ENCODE results near the gene AMOTL1. TPM values are rescaled to one million over a fixed set of nuclear protein-coding genes. Genes with fewer than 3 reads are reported as not detected.

The AMOTL1 gene
- polyA plus RNA-seq, 1 donor, result 51.7 TPM

- DNase-seq (ENCODE audit: low read depth), result no peak
Observed at GRCh38 chr11:94742665-94743064, 25.5 kb upstream of the AMOTL1 start.

- no peak for DNase-seq (ENCODE audit: low read depth)
Observed at GRCh38 chr11:94746721-94747120, 21.4 kb upstream of the AMOTL1 start.

GRCh38 chr11:94747146-94747545, 21.0 kb upstream of the AMOTL1 start:
- DNase-seq (ENCODE audit: low read depth), result no peak

- no peak for DNase-seq (ENCODE audit: low read depth)
Observed at GRCh38 chr11:94747601-94748041, 20.5 kb upstream of the AMOTL1 start.

- DNase-seq (ENCODE audit: low read depth), result no peak
Observed at GRCh38 chr11:94749369-94749768, 18.8 kb upstream of the AMOTL1 start.

- no peak for DNase-seq (ENCODE audit: low read depth)
Observed at GRCh38 chr11:94750319-94751217, 17.6 kb upstream of the AMOTL1 start.

- no peak for DNase-seq (ENCODE audit: low read depth)
Observed at GRCh38 chr11:94751218-94751609, 16.9 kb upstream of the AMOTL1 start.

GRCh38 chr11:94751786-94752185, 16.4 kb upstream of the AMOTL1 start:
- no peak for DNase-seq (ENCODE audit: low read depth)

GRCh38 chr11:94753630-94754029, 14.5 kb upstream of the AMOTL1 start:
- no peak for DNase-seq (ENCODE audit: low read depth)

- no peak for DNase-seq (ENCODE audit: low read depth)
Observed at GRCh38 chr11:94754335-94754734, 13.8 kb upstream of the AMOTL1 start.

GRCh38 chr11:94754819-94755218, 13.3 kb upstream of the AMOTL1 start:
- no peak for DNase-seq (ENCODE audit: low read depth)

GRCh38 chr11:94755494-94755893, 12.7 kb upstream of the AMOTL1 start:
- no peak for DNase-seq (ENCODE audit: low read depth)

GRCh38 chr11:94757037-94757735, 11.0 kb upstream of the AMOTL1 start:
- DNase-seq (ENCODE audit: low read depth), result no peak

GRCh38 chr11:94758666-94759065, 9.5 kb upstream of the AMOTL1 start:
- no peak for DNase-seq (ENCODE audit: low read depth)

GRCh38 chr11:94759522-94759921, 8.6 kb upstream of the AMOTL1 start:
- no peak for DNase-seq (ENCODE audit: low read depth)

- DNase-seq (ENCODE audit: low read depth), result no peak
Observed at GRCh38 chr11:94760296-94760695, 7.9 kb upstream of the AMOTL1 start.

GRCh38 chr11:94762208-94762607, 5.9 kb upstream of the AMOTL1 start:
- DNase-seq (ENCODE audit: low read depth), result no peak

- DNase-seq (ENCODE audit: low read depth), result no peak
Observed at GRCh38 chr11:94762995-94763394, 5.2 kb upstream of the AMOTL1 start.

- no peak for DNase-seq (ENCODE audit: low read depth)
Observed at GRCh38 chr11:94766713-94767206, 1.4 kb upstream of the AMOTL1 start.

GRCh38 chr11:94767291-94767690, 865 bp upstream of the AMOTL1 start:
- DNase-seq (ENCODE audit: low read depth), result no peak

GRCh38 chr11:94768602-94769541, 716 bp downstream of the AMOTL1 start:
- DNase-seq (ENCODE audit: low read depth), result no peak

- DNase-seq (ENCODE audit: low read depth), result no peak
Observed at GRCh38 chr11:94769880-94770279, 1.7 kb downstream of the AMOTL1 start.

Measured in forelimb muscle (tissue), 1 donor.